Measurements from ENCODE around the gene PRSS35.
"Not testable (repeated sequence)": the region's sequence is repeated elsewhere in the genome, so short reads cannot be mapped to it uniquely, and the experiment has no call there.

Gene PRSS35, protein sequence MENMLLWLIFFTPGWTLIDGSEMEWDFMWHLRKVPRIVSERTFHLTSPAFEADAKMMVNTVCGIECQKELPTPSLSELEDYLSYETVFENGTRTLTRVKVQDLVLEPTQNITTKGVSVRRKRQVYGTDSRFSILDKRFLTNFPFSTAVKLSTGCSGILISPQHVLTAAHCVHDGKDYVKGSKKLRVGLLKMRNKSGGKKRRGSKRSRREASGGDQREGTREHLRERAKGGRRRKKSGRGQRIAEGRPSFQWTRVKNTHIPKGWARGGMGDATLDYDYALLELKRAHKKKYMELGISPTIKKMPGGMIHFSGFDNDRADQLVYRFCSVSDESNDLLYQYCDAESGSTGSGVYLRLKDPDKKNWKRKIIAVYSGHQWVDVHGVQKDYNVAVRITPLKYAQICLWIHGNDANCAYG

DNA sequence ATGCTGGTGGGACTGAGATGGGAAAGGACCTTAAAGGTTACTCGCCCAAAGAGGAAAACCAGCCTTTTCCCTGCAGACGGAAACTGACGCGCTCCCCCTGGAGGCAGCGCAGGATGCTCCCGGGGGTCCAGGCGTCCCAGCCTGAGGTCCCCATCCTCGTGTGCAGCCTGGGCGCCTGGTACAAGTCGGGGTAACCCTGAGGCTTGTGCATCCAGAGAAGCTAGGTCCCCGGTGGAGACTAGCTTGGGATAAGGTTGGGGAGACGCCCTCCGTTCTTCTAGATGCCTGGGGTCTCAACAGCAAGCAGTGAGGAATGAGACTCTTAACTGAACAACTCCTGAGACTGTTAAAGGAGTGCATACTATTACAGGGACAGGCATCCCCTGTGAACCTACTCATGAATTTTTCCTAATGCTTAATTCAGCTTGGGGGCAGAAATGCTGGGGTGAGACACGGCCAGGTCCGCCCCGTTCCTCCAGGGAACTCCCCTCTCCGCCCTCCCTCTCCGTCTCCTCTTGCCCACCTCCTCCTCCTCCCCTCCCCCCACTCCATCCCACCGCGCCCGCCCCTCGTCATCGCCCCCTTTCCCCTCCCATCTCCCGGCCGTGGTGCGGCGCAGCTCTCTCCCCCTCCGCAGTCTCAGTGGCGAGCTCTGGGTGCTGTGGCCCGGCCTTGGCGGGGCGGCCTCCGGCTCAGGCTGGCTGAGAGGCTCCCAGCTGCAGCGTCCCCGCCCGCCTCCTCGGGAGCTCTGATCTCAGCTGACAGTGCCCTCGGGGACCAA is at the start of gene PRSS35:
TSS of gene PRSS35 (plus strand) at position 634 of the 781 bp plus-strand sequence. CDS start 10,908 bp downstream, outside the sequence.
- DNase-seq (ENCODE audit: low read depth in 2 of 2) = no peak

- no peak for DNase-seq (ENCODE audit: low read depth in 2 of 2)
Observed at GRCh38 chr6:83463886-83464285, 48.4 kb upstream of the PRSS35 start.

GRCh38 chr6:83464381-83465140 is 47.8 kb upstream of the PRSS35 start:
- DNase-seq (ENCODE audit: low read depth in 2 of 2) = no peak

DNA sequence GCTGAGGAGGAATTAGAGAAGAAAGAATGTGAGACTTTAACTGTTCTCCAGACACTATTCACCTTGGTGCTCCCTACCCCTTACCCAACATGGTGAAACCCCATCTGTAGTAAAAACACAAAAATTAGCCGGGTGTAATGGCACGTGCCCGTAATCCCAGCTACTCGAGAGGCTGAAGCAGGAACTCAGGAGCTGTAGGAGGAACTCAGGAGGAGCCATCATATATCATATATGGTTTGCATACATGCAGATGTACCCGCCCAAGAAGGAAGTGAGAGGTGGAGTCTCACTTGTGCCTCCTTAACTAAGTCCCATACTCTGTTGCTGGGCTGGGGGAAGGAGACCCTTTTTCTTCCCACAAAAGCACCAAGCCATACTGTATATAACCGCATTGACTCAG is 46.0 kb upstream of the PRSS35 start:
- DNase-seq (ENCODE audit: low read depth in 2 of 2) = no peak

- DNase-seq (ENCODE audit: low read depth in 2 of 2) = no peak
Observed at GRCh38 chr6:83467620-83468036, 44.7 kb upstream of the PRSS35 start.

DNA sequence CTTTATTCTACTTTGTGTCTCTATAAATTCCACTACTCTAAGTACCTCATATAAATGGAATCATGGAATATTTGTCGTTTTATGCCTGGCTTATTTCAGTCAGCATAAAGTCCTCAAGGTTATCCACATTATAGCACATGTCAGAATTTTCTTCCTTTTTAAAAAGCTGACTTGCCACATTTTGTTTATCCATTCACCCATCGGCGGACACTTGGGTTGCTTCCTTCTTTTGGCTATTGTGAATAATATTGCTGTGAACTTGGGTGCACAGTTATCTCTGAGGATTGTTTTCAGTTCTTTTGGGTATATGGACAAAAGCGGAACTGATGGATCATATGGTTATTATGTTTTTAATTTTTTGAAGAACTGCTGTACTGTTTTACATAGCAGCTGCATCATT is 42.3 kb upstream of the PRSS35 start:
- no peak for DNase-seq (ENCODE audit: low read depth in 2 of 2)

GRCh38 chr6:83470587-83470986 is 41.7 kb upstream of the PRSS35 start:
- no peak for DNase-seq (ENCODE audit: low read depth in 2 of 2)

- no peak for DNase-seq (ENCODE audit: low read depth in 2 of 2)
Observed at GRCh38 chr6:83472767-83473166, 39.6 kb upstream of the PRSS35 start.

DNA sequence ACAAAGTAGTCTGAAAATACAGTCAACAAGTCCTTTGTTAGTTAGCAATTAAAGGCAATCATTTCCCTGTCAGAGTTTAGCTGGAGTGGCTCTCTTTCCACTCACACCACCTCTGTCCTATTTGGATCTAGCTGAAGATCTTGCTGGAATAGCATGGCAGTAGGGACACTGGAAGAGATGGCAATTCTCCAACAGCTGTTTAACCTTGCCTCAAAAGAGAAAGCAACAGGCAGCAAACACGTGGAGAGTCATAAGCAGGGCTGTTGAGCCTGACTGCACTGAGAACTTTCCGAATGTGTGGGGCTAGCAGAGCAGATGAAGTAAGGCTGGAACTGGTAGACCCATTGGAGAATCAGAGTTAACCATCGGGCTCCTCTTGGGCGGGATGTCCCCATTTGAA is 38.0 kb upstream of the PRSS35 start:
- DNase-seq (ENCODE audit: low read depth in 2 of 2) = no peak

DNA sequence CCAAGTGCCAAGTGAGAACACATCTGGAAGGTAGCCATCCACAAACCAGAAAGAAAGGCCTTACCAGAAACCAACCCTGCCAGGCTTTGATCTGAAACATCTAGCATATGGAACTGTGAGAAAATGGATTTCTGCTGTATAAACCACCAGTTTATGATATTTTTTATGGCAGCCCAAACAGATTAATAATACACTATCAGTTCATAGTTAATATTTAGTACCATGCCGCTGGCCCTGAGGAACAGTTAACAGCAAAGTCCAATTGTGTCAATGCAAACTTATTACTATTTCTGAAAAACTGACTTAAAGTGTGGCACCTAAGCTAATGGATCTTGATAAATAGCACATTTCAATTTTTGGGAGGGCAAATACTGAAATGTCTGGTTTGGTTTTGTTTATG is 35.4 kb upstream of the PRSS35 start:
- no peak for DNase-seq (ENCODE audit: low read depth in 2 of 2)

- DNase-seq (ENCODE audit: low read depth in 2 of 2) = no peak
Observed at GRCh38 chr6:83479389-83479788, 32.9 kb upstream of the PRSS35 start.

DNA sequence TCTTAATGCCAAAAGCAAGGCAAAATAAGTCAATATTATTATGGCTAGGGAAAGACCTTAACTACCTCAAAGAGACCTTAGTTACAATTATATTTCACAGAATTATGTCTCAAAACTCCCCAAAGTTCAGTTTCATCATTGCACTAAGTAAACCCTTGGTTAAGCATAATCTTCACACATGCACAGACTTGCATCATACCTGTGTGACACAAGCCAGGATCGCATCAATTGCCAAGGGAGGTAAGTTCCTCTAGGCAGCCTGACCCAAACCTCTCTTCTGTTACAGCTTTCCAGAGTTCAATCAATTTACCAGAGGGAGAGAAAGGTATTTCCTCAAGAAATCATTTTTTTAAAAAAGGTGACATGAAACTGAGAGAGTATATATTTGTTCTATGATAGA is 31.9 kb upstream of the PRSS35 start:
- DNase-seq (ENCODE audit: low read depth in 2 of 2) = no peak

GRCh38 chr6:83481938-83482337 is 30.4 kb upstream of the PRSS35 start:
- DNase-seq (ENCODE audit: low read depth in 2 of 2) = not testable (repeated sequence)

DNA sequence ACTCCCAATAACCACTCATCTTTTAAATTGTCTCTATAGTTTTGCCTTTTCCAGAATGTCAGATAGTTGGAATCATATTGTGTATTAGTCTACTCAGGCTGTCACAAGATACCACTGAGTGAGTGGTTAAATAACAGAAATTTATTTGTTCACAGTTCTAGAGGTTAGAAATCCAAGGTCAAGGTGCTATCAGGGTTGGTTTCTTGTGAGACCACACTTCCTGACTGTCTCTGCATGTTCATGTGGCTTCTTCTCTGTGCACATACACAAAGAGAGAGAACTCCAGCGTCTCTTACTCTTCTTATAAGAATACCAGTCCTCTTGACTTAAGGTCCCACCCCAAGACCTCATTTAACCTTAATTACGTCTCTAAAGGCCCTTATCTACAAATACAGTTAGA is 23.9 kb upstream of the PRSS35 start:
- DNase-seq (ENCODE audit: low read depth in 2 of 2) = no peak

DNA sequence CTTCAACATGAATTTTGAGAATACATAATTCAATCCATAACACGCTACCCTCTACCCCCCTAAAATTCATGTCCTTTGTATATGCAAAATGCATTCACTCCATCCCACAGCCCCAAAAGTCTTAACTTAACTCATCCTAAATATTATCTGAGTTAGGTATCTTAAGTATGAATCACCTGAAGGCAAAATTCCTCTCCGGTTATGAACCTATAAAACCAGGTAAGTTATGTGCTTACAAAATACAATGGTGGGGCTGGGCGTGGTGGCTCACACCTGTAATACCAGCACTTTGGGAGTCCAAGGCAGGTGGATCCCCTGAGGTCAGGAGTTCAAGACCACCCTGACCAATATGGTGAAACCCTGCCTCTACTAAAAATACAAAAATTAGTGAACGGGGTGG is 23.5 kb upstream of the PRSS35 start:
- DNase-seq (ENCODE audit: low read depth in 2 of 2) = no peak

DNA sequence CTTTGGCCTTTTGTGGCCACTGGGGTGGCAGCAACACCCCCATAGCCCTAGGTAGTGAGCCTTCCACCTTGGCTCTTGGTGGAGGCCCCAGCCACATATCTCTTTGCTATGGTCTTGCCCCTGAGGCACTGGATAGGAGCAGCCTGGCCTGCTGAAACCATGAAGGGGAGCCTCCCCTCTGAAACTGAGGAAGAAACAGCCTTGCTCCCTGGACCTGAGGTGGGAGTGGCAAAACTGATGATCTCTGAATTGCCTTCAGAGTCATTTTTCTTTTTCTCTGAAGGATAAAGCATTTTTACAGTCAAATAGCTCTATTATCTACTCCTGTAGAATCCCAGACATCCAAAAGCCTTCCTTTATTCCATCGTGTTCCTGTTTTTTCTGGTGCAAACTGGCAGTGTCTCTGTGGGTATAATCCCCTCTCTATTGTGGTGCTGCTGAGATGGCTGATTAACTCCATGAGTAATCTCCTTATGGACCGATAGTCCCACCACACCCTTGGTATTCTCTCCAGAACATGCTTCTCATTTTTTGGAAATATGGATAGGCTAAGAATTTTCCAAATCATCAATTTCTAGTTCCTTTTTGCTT is 22.0 kb upstream of the PRSS35 start:
- DNase-seq (ENCODE audit: low read depth in 2 of 2) = no peak

DNA sequence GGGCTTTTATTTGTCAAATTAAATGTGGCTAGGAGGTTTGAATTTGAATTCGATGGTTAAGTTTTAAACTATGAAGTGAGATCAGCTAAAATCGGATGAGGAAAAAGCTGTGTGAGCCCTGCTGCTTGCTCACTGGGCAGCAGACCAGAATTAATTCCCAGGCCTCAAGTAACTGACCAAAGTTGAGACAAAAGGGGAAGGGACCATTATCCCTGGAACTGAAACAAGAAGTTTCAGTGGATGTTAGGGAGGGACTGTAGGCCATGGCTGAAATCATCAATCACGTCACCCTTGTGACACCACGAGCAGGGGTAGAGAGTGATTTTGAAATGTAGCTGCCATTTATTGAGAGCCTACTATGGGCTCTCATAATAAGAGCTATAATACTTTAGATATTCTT is 7.0 kb upstream of the PRSS35 start:
- DNase-seq (ENCODE audit: low read depth in 2 of 2) = no peak

DNA sequence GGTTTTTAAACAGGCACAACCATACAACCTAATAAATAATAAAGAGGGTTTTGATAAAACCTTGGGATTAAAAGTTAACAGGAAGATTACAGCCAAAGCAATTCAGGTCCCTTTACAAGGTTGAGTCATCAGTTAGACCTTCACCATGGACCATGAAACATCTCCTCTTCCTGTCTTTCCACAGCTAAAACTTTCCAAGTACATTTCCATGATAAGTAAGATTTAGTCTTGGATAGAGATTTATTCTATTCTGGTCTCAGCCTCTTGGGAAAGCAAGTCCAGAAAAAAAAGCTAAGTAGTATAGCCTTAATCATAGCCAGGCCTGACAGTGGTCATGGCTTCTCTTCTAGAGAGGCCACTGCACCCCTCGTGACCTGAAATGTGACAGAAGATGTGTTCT is 2.9 kb upstream of the PRSS35 start:
- DNase-seq (ENCODE audit: low read depth in 2 of 2) = no peak

- no peak for DNase-seq (ENCODE audit: low read depth in 2 of 2)
Observed at GRCh38 chr6:83510791-83511190, 1.5 kb upstream of the PRSS35 start.

GRCh38 chr6:83511266-83511665 is 1.1 kb upstream of the PRSS35 start:
- DNase-seq (ENCODE audit: low read depth in 2 of 2) = no peak

DNA sequence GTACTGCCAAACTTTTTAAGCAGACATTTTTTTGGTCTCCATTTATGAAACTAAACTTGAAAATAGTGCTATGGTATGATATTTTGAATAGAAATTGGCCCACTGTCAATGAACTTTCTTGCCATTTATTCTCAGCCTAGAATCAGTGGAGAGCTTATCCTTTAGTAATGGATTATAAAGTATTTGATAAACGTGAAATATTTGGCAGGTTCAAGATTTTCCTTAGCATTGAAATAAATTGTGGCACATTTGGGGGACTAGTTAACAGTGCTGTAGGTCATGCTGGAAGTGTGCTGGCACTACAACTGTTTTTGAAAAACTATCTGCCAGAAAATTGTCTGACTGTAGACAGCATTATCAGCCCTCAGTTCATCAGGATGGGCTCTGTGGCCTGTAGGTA is 2.1 kb downstream of the PRSS35 start:
- no peak for DNase-seq (ENCODE audit: low read depth in 2 of 2)

- no peak for DNase-seq (ENCODE audit: low read depth in 2 of 2)
Observed at GRCh38 chr6:83514866-83515466, 2.6 kb downstream of the PRSS35 start.

Measured in stimulated activated CD4-positive, alpha-beta T cell treated with anti-CD3 and anti-CD28 coated beads, Interleukin-1b, Interleukin-23, amount 100 ng/mL, for 4 hours (primary cell).